ENCODE results near the gene TGM1.

The TGM1 gene

DNA sequence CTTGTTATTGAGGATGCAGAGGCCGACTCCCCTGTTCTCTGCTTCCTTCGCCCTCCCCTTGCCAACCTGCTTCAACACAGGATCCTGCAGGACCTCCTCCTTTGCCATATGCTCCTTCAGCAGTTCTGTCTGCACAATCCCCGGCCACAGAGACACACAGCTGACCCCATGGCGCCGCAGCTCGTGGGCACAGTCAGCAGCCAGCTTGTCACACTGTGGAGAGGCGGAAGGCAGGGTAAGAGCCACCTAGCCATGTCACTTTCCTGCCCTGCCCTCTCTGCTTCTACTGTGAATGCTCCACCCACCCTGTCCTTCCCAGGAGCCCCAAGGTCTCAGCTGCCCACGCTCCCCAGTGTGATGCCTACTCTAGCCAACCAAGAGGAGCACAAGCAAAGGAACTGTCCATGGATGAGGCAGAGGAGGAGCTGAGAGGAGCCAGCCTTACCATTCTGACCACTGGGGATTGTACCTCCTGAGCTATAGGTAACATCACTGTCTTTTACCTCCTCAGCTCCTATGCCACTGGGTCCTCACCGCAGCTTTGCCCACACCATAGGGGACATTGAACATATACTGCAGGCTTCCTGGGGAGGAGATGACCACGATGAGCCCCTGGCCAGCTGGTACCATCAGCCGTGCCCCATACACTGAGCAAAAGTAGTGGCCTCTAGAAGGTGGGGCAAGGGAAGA lies 29.3 kb upstream of the TGM1 start:
- Histone ChIP-seq H3K36me3 (ENCODE audit: control insufficient read depth in 5 of 5, insufficient read depth in 5 of 5, low read length in 5 of 5) (peaks cover 0 to 55% (median 49%) of the 10 kb centered on the region in 5 donors), H3K27me3 (ENCODE audit: control insufficient read depth in 5 of 5, insufficient read depth in 4 of 5, low read length in 5 of 5) (no peaks in the 10 kb centered on the region), H3K4me1 (ENCODE audit: control insufficient read depth in 5 of 5, insufficient read depth in 5 of 5, low read length in 5 of 5) (peaks cover 3 to 10% (median 7%) of the 10 kb centered on the region in 5 donors), H3K9me3 (ENCODE audit: control insufficient read depth in 5 of 5, low read length in 5 of 5) (no peaks in the 10 kb centered on the region), H3K4me3 (ENCODE audit: low read depth in 1 of 5, low read length in 5 of 5) (no peak overlapping the region), H3K27ac (ENCODE audit: low read depth, low read length) (no peak overlapping the region), H3K9ac (ENCODE audit: low read length in 5 of 5) (no peak overlapping the region)

DNA sequence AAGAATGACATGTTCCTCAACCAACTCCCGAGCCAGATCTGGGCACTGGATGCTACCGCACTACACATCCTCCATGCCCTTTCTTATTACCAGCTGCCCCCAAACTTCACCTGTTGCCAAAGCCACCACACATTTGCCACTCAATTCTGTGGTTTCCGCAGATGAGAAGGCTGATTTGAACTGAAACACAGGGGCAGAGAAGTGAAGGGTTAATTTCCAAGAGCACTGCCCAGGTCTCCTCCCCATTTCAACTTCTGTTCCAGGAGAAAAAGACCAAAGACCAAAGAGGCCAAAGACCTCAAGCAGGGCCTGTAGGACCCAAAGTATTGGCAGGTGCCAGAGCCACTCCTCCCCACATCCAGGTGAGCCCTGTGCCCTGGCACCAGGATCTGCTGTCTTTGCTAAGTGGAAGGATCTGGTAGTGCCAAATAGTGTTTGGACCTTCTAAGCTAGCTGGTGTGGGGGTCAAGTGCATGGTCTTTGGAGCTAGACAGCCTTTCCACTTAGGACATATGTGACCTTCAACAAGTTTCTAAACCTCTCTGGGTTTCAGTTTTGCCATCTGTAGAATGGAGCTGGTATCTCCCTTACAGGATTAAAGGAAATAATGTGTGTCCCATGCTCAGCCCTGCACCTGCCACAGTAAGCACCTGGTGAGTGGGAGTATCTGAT lies 28.6 kb upstream of the TGM1 start:
- Histone ChIP-seq H3K4me1 (ENCODE audit: control insufficient read depth in 5 of 5, insufficient read depth in 5 of 5, low read length in 5 of 5) (peaks cover under 1 to 3% (median 3%) of the 10 kb centered on the region in 5 donors), H3K36me3 (ENCODE audit: control insufficient read depth in 5 of 5, insufficient read depth in 5 of 5, low read length in 5 of 5) (peaks cover 0 to 53% (median 49%) of the 10 kb centered on the region in 5 donors), H3K9ac (ENCODE audit: low read length in 5 of 5) (no peak overlapping the region), H3K9me3 (ENCODE audit: control insufficient read depth in 5 of 5, low read length in 5 of 5) (no peaks in the 10 kb centered on the region), H3K4me3 (ENCODE audit: low read depth in 1 of 5, low read length in 5 of 5) (no peak overlapping the region), H3K27ac (ENCODE audit: low read depth, low read length) (no peak overlapping the region), H3K27me3 (ENCODE audit: control insufficient read depth in 5 of 5, insufficient read depth in 4 of 5, low read length in 5 of 5) (no peaks in the 10 kb centered on the region)

DNA sequence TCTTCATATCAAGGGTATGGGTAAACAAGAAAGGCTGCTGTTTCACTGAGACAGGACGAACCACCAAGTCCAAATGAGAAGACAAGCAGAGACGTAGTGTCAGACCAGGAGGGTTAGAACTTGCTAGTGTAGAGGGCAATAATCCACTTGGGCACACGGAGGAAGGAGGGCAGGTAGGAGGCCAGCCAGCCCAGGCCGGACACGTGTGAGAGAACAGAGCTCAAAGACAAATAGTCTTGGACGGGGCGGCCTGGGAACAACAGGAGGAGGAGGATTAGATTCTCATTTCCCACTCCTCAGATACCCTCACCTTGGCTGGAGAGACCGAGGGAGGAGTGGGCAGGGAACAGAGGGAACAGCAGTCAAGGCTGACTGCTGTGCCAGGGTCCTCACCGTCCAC lies 27.8 kb upstream of the TGM1 start:
- no peaks in the 10 kb centered on the region for H3K4me1 ChIP-seq (ENCODE audit: control insufficient read depth in 5 of 5, insufficient read depth in 5 of 5, low read length in 5 of 5)
- no peak overlapping the region for H3K27ac ChIP-seq (ENCODE audit: low read depth, low read length)
- no peaks in the 10 kb centered on the region for H3K9me3 ChIP-seq (ENCODE audit: control insufficient read depth in 5 of 5, low read length in 5 of 5)
- H3K36me3 ChIP-seq (ENCODE audit: control insufficient read depth in 5 of 5, insufficient read depth in 5 of 5, low read length in 5 of 5): peaks cover 0 to 45% (median 42%) of the 10 kb centered on the region in 5 donors
- no peaks in the 10 kb centered on the region for H3K27me3 ChIP-seq (ENCODE audit: control insufficient read depth in 5 of 5, insufficient read depth in 4 of 5, low read length in 5 of 5)
- H3K9ac ChIP-seq (ENCODE audit: low read length in 5 of 5): no peak overlapping the region
- no peak overlapping the region for H3K4me3 ChIP-seq (ENCODE audit: low read depth in 1 of 5, low read length in 5 of 5)

DNA sequence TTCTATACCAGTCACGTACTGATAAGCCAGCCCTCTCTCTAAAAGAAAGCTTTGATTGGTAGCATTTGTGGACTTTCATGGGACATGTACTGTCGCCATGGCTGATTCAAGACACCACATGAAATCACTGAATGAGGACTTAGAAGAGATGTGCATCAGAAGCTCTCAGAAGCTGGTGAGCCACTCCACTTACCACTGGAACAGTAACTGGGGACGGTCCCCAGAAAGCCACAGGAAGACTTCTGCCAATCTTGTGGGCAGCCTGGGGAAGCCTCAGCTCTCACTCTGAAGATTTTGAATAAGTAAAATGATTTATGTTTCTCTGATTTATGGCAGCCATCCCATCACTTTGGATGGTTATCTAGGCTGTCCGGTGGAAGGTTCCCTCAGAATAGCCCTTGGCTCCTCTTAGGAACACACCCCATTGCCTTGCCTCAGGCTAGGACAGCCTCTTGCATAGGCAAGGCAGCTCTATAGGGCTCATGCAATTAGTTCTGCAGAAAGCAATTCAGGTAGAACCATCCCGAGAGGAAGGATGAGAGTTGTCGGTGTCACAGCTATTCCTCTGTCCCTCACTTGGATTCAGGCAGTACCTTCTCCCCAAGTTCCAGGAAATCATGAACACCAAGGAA lies 26.8 kb upstream of the TGM1 start:
- Histone ChIP-seq H3K9me3 (ENCODE audit: control insufficient read depth in 5 of 5, low read length in 5 of 5) (no peaks in the 10 kb centered on the region), H3K4me3 (ENCODE audit: low read depth in 1 of 5, low read length in 5 of 5) (no peak overlapping the region), H3K27me3 (ENCODE audit: control insufficient read depth in 5 of 5, insufficient read depth in 4 of 5, low read length in 5 of 5) (no peaks in the 10 kb centered on the region), H3K27ac (ENCODE audit: low read depth, low read length) (no peak overlapping the region), H3K36me3 (ENCODE audit: control insufficient read depth in 5 of 5, insufficient read depth in 5 of 5, low read length in 5 of 5) (peaks cover 0 to 39% (median 36%) of the 10 kb centered on the region in 5 donors), H3K4me1 (ENCODE audit: control insufficient read depth in 5 of 5, insufficient read depth in 5 of 5, low read length in 5 of 5) (peaks cover 0 to 5% (median 1%) of the 10 kb centered on the region in 5 donors), H3K9ac (ENCODE audit: low read length in 5 of 5) (no peak overlapping the region)

DNA sequence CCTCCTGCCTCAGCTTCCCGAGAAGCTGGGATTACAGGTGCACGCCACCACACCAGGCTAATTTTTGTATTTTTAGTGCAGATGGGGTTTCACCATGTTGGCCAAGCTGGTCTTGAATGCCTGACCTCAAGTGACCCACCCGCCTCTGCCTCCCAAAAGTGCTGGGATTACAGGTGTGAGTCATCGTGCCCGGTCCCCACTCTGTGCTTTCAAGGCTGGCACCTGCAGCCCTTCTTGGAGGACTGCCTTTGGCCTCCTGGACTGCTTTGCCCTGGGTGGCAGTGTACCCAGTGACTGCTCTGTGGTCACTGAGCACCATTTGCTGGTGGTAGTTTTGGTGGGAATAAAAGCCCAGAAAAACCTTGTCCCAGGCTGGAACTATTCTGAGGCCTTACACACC lies 24.0 kb upstream of the TGM1 start:
- no peak overlapping the region for H3K27ac ChIP-seq (ENCODE audit: low read depth, low read length)
- H3K4me3 ChIP-seq (ENCODE audit: low read depth in 1 of 5, low read length in 5 of 5): no peak overlapping the region
- H3K36me3 ChIP-seq (ENCODE audit: control insufficient read depth in 5 of 5, insufficient read depth in 5 of 5, low read length in 5 of 5): peaks cover 0 to 28% (median 28%) of the 10 kb centered on the region in 5 donors
- H3K27me3 ChIP-seq (ENCODE audit: control insufficient read depth in 5 of 5, insufficient read depth in 4 of 5, low read length in 5 of 5): no peaks in the 10 kb centered on the region
- no peaks in the 10 kb centered on the region for H3K9me3 ChIP-seq (ENCODE audit: control insufficient read depth in 5 of 5, low read length in 5 of 5)
- H3K9ac ChIP-seq (ENCODE audit: low read length in 5 of 5): no peak overlapping the region
- peaks cover 0 to 24% (median 21%) of the 10 kb centered on the region in 5 donors for H3K4me1 ChIP-seq (ENCODE audit: control insufficient read depth in 5 of 5, insufficient read depth in 5 of 5, low read length in 5 of 5)

DNA sequence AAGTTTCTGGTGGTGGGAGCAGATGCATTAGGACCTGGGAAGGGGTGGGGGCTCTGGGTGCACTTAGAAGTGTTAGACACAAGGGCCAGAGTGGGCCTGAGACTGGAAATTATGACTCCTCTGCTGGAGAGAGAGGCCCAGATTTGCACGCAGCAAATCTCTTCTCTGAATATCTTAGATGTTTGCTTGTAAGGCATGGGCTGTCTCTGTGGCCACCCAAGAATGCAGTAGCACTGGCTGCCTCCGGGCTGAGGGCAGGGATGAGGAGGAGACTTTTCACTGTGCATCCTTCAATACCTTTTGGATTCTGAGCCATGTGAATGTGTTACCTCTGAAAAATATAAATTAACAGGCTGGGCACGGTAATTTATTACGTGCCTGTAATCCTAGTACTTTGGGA lies 22.4 kb upstream of the TGM1 start:
- Histone ChIP-seq H3K9ac (ENCODE audit: low read length in 5 of 5) (no peak overlapping the region), H3K4me3 (ENCODE audit: low read depth in 1 of 5, low read length in 5 of 5) (no peak overlapping the region), H3K27ac (ENCODE audit: low read depth, low read length) (no peak overlapping the region), H3K4me1 (ENCODE audit: control insufficient read depth in 5 of 5, insufficient read depth in 5 of 5, low read length in 5 of 5) (peaks cover 3 to 37% (median 30%) of the 10 kb centered on the region in 5 donors), H3K27me3 (ENCODE audit: control insufficient read depth in 5 of 5, insufficient read depth in 4 of 5, low read length in 5 of 5) (no peaks in the 10 kb centered on the region), H3K36me3 (ENCODE audit: control insufficient read depth in 5 of 5, insufficient read depth in 5 of 5, low read length in 5 of 5) (peaks cover 0 to 12% (median 11%) of the 10 kb centered on the region in 5 donors), H3K9me3 (ENCODE audit: control insufficient read depth in 5 of 5, low read length in 5 of 5) (no peaks in the 10 kb centered on the region)

DNA sequence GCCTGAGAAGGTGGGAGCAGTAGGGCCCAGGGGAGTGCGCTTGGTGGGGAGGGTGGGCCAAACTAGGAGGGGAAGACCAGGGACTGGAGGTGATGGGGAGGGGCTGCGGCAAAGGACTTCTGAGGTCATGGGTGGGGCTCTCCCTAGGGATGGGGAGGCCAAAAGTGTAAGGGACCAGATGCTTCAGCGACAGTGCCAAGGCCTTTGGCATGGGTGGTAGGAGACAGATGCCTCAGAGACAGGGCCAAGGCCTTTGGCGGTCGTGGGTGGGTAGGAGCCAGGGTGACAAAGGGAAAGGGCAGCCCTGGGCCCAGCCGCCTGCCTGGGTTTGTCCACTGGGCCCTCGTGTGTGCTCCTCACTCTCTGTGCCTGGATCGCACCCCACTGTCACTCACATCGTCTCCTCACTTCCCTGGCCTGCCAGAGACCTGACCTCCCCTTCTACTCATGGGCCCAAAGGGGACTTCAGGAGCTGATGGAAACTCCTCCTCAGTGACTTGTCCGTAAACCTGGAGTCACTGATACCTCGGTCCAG lies 21.6 kb upstream of the TGM1 start:
- Histone ChIP-seq H3K27me3 (ENCODE audit: control insufficient read depth in 5 of 5, insufficient read depth in 4 of 5, low read length in 5 of 5) (no peaks in the 10 kb centered on the region), H3K36me3 (ENCODE audit: control insufficient read depth in 5 of 5, insufficient read depth in 5 of 5, low read length in 5 of 5) (peaks cover 0 to 4% (median 3%) of the 10 kb centered on the region in 5 donors), H3K4me3 (ENCODE audit: low read depth in 1 of 5, low read length in 5 of 5) (no peak overlapping the region), H3K9me3 (ENCODE audit: control insufficient read depth in 5 of 5, low read length in 5 of 5) (no peaks in the 10 kb centered on the region), H3K9ac (ENCODE audit: low read length in 5 of 5) (no peak overlapping the region), H3K4me1 (ENCODE audit: control insufficient read depth in 5 of 5, insufficient read depth in 5 of 5, low read length in 5 of 5) (peaks cover 3 to 44% (median 34%) of the 10 kb centered on the region in 5 donors), H3K27ac (ENCODE audit: low read depth, low read length) (no peak overlapping the region)

DNA sequence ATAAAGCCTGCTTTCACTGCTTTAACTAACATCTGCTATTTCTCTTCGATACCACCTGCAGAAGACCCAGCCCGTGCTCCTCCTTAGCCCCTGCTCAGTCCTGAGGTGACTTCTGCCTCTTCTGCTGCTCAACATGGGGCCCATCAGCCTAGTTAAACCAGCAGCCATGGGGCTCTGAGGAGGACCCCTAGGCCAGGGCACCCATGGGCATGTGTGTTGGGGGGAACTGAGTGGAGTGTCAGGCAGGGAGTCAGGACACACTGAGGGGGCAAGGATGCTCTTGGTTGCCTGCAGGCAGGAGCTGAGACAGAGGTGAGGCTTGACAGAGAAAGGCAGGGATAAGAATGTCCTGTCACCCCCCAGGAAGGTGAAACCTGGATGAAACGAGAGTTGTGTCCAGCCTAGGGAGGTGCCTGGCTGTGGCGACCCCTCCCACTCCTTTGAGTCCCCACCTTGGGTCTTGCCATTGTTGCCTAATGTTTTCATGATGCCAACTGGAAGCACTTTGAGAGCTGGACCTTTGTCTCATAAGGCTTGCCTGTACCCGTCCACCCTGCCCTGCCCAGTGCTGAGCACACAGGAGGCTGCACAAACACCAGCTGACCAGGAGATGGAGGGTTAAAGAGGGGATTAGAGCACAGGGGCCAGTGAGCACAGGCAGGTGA lies 21.0 kb upstream of the TGM1 start:
- Histone ChIP-seq H3K4me3 (ENCODE audit: low read depth in 1 of 5, low read length in 5 of 5) (no peak overlapping the region), H3K27ac (ENCODE audit: low read depth, low read length) (no peak overlapping the region), H3K36me3 (ENCODE audit: control insufficient read depth in 5 of 5, insufficient read depth in 5 of 5, low read length in 5 of 5) (no peaks in the 10 kb centered on the region), H3K9me3 (ENCODE audit: control insufficient read depth in 5 of 5, low read length in 5 of 5) (no peaks in the 10 kb centered on the region), H3K9ac (ENCODE audit: low read length in 5 of 5) (no peak overlapping the region), H3K27me3 (ENCODE audit: control insufficient read depth in 5 of 5, insufficient read depth in 4 of 5, low read length in 5 of 5) (no peaks in the 10 kb centered on the region), H3K4me1 (ENCODE audit: control insufficient read depth in 5 of 5, insufficient read depth in 5 of 5, low read length in 5 of 5) (peaks cover 3 to 51% (median 41%) of the 10 kb centered on the region in 5 donors)

DNA sequence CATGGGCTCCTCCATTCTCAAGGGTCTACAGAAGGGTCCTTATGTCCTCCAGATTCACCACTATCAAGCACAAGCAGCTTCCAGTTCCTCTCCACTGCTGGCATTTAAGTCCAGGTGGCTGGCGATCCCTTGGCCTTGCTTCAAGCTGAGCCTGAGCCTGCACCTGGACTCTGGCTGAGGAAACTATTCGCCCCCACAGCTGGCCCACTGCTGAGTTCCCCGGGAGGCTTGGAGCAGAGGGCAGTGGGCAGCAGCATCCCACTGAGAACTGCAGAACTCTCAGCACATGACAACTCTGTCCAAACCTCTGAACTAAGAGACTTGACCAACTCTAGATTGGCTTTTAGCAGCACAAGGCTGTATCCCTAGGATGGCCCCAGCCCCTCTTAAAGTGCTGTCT lies 19.8 kb upstream of the TGM1 start:
- H3K9me3 ChIP-seq (ENCODE audit: control insufficient read depth in 5 of 5, low read length in 5 of 5): no peaks in the 10 kb centered on the region
- no peak overlapping the region for H3K9ac ChIP-seq (ENCODE audit: low read length in 5 of 5)
- no peak overlapping the region for H3K27ac ChIP-seq (ENCODE audit: low read depth, low read length)
- H3K4me3 ChIP-seq (ENCODE audit: low read depth in 1 of 5, low read length in 5 of 5): no peak overlapping the region
- H3K36me3 ChIP-seq (ENCODE audit: control insufficient read depth in 5 of 5, insufficient read depth in 5 of 5, low read length in 5 of 5): no peaks in the 10 kb centered on the region
- H3K27me3 ChIP-seq (ENCODE audit: control insufficient read depth in 5 of 5, insufficient read depth in 4 of 5, low read length in 5 of 5): no peaks in the 10 kb centered on the region
- H3K4me1 ChIP-seq (ENCODE audit: control insufficient read depth in 5 of 5, insufficient read depth in 5 of 5, low read length in 5 of 5): peaks cover 3 to 63% (median 53%) of the 10 kb centered on the region in 5 donors

Data from subcutaneous abdominal adipose tissue (tissue), 5 donors.